Non-pigmented ciliary epithelial cell (primary cell): ENCODE measurements around the gene PLP2.
"Not testable (repeated sequence)": the region's sequence is repeated elsewhere in the genome, so short reads cannot be mapped to it uniquely, and the experiment has no call there.

ENCODE experiments used
- DNase-seq: peaks from one replicate; pipeline ENCODE4 v3.0.0-alpha.2; 2010; ENCODE audit warnings: low read depth

PLP2 gene

DNA sequence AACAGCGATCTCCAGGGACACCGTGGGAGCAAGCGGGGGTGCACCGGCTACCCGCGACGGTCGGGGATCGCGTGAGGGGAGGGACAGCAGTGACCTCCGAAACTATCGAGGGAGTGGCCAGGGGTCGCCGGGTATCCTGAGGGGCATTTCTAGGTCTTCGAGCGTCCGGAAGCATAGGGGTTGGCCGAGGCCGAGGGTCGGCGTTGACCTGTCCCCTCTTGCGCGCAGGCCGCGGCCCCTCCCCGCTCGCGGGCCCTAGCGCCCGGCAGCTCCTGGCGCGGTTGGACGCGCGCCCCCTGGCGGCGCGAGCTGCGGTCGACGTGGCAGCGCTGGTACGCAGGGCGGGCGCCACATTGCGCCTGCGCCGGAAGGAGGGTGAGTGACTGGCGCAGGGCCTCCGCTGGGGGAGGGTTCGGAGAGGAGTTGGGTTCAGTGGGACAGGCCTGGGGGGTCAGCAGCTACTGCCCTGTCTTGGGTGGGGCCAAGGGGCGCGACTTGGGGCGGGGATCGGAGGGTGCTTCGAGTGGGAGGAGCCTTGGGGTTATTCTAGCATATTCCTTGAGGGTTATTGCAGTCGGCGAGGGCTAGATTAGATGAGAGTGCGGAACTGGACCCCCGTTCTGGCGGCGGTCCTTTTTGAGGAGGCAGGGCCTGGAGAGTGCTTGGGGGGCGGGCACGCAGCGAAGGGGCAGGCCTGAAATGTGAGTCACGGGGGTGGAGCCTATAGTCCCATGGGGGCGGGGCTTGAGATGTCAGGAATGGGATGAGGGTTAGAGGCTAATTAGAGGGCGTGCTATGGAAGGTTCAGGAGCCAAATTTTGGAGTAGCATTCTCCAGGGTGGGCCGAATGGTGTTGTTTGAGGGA is 7.9 kb upstream of the PLP2 start:
- DNase-seq = no peak

DNA sequence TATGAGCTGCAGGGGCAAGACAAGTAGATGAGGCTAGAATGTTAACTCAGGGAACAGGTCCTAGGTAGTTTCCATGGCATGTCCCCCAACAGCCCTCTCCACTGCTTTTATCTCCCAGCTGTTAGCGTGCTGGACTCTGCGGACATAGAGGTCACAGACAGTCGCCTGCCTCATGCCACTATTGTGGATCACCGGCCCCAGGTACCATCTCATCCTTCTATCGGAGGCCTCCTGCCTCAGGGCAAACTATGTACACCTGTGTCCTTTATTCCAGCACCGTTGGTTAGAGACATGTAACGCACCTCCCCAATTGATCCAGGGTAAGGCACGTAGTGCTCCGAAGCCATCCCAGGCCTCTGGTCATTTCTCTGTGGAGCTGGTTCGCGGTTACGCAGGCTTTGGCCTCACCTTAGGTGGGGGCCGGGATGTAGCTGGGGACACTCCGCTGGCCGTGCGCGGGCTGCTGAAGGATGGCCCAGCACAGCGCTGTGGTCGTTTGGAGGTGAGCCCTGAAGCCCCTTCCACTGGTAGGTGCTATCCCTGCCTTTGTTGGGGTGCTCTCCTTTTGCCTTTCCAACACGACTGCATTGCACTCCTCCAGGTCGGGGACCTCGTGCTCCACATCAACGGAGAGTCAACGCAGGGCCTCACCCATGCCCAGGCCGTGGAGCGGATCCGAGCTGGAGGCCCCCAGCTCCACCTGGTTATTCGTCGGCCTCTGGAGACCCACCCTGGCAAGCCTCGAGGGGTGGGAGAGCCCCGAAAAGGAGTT is 6.9 kb upstream of the PLP2 start:
- DNase-seq = no peak

DNA sequence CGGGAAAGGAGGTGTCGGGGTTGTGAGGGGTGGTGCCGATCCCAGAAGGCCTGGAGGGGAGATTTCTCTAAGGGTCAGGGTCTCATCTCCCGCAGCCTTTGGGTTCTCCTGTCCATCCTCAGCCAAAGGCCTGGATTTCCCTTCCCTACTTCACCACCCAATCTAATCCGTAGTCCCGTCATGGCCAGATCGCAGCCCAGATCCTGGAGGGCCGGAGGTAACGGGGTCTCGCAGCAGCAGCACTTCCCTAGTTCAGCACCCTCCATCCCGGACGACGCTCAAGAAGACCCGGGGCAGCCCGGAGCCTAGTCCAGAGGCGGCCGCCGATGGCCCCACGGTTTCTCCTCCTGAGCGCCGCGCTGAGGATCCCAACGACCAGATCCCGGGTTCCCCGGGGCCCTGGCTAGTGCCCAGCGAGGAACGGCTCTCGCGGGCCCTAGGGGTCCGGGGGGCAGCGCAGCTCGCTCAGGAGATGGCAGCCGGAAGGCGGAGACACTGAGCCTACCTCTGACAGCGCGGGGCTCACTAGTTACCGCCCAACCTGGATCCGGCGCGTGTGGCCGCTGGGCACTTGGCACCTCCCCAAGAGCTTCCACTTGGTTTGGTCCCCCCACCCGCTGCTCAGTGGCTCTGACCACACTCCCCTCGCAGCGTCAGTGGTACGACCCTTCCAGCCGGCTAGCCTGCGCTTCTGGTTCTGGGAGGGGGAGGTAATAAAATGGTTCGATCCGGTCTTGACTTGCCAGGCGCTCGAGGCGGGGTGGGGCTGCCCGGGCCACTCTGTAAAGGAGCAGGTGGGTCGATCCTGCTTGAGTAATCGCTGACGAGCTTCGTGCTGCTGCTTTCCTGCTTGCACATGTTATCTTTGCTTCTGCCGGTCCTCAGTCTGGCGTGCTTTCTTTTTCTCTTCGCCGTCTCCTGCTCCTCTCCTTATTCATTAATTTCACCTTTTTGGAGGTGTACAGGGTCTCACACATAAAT is 5.5 kb upstream of the PLP2 start:
- no peak for DNase-seq

DNA sequence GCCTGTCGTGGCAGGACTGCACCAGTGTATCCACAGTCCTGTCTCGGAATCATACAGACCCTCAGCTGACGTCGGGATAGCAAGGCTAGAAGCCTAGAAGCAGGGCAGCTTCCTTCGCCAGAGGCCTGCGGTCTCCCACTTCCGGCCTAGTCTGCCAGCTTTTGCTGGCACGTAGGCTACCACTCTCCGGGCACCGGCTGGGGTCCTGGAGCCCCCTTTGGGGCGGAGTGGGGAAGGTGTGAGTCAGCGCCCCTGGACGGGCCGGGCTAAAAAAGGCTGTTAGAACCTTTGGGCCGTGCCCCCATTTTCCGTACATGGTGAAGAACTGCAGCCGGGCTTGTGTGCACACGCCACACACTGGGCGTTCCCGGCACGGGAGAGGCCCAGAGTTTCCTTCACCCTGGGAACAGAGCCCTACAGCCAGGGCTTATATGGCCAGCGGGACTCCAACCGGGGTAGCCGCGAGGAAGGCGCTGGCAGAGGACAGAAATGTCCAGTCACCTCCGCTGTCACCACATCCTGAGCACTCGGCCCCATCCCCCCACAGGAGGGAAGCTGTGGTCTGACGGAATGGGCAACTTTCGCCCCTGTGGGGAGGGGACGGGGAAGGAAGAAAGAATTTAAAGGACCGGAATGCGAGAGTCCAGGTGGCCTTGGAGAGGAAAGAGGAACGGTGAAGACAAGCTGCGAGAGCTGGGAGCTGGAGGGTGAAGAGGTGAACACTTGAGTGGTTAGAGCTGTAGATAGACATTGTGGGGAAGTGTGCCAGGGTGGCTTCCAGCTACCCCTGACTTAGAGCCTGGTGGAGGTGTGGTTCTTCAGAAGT is 4.6 kb upstream of the PLP2 start:
- no peak for DNase-seq

DNA sequence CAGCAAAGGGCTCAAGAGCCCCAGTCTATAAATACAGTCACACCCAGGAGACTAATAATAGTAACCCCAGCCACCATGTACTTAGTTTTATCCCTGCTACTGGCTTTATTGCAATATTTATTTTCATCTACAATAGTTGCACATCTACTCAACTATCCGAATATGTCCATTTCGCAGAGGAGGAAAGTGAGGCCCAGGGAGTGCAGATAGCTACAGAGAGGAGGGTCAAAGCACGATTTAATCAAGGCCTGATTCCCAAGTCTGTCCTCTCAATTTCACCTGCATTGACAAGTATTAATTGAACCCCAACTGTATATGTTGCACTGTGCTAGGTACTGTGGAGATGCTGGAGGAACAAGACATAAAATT is 4.0 kb upstream of the PLP2 start:
- DNase-seq = no peak

DNA sequence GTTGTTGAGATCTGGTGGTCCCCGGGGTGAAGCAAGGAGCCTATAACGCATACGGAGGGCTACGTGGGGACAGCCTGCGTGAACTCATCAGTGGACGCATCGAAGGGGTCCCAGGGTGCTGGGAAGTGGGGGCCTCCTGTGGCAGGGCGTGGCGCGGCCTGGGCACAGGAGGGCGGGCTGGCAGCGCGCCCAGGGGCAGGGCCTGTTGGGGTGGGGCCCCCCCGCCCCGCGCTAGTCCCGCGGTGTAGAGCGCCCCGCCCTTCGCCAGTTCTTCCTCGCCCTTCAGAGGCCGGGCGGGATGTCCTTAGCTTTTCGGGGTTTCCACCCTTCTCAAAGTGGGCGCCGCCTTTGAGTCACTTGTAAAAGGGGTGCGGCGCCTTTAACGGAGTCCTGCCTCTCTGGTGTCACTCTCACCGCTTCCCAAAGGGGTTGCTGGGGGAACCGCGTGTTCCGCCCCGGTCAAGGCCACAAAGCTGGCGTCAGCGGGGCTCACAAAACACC is 632 bp downstream of the PLP2 start:
- no peak for DNase-seq

DNA sequence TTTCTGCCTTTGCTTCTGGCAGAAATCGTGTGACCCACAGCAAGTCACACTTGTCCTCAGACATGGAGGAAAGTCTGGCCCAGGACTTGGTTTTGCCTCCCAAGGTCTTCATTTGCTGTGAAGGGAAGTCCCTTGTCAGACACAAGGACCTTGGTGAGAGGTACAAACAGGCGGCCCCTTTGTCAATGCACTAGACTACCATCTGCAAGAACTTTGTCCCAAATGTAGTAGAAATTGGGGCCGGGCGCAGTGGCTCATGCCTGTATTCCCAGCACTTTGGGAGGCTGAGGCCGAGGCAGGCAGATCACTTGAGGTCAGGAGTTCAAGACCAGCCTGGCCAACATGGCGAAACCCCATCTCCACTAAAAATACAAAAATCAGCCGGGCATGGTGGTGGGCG is 1.8 kb downstream of the PLP2 start:
- DNase-seq = not testable (repeated sequence)

DNA sequence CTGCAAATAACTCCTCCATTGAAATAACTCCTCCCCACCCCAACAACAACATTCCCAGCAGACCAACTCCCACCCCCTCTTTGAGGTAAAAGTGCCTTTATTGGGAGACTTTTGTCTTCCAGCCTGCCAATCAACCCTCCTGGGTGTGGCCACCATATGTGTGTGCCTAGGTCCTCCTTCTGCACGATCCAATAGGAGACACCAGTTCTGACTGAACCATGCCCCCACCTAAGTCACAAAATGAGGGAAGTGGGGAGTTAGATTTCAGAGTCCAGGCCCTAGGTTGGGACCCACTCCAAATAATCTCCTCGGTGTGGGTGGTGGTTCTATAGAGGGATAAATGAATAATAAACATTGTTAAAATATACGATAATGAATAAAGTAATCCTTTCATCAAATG is 3.0 kb downstream of the PLP2 start:
- DNase-seq = no peak

DNA sequence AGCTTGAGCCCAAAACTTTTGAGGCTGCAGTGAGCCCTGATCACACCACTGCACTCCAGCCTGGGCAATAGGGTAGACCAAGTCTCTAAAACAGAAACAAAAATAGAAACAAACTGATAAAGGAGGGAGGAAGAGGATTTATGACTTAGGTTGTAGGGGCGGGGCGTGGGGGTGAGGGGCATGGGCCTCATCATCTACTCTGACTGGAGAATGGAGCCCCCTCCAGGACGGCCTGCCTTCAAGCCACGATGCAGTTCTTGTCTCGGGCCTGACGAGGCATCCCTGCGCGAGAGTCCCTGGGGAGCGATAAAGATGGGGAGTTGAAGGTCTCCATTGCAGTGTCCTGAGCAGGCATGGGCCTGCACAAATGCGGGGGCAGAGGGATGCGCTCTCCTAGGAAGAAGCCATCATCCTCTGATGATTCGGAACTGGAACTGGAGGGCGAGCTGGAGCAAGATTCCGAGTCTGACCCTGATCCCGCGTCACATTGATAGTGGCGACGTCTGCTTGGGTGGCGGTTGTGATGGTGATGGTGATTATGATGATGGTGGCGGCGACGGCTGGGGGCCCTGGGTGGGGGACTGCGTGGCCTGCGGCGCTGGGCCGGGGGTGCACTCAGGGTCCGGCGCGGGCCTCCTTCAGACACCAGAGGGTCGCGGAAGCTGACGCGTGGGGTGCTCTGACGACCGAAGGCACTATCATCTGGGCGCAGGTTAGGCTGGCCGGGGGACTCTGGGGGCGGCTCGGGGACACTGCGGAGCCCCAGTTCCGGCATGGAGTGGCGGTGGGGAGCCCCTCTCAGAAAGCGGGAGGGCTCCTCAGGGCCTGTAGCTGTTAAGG is 4.0 kb downstream of the PLP2 start:
- DNase-seq = no peak

DNA sequence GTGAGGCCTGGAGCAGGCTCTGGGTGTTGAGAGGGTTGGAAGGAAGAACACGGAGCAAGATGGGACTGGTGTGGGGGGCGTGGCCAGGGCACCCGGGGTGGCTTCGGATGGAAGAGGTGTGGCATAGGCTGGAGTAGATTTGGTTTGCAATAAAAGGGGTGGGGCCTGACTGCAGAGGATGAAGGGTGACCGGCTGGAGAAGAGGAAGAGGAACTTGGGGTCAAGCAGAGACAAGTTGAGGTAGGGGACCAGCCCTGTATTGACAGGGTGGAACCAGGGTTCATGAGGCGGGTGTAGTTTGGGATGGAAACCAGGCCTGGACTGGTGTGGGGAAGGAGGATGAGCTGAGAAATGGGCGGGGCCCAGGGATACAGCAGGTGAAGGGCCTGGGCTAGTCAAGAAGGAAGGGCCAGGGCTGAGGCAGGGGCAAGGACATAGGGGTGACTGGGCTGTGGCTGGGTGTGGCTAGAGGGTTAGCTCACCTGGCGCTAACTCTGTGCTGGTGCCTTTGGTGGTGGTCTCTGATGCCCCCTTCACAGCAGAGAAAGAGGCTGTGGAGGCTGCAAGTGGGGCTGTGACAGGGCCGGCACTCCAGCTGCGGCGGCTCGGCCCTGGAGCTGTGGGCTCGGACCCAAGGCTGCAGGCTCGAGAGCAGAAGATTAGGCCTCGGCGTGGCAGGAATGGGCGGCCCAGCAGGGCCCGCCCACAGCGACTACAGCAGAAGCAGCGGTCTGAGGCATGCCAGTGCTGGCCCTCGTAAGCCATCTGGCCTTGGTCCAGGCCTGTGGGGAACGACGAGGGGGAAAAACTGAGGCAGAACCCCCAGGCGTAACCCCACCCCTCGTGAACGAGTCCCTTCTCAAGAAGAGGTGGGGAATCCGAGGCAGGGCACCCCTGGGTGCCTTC is 5.0 kb downstream of the PLP2 start:
- no peak for DNase-seq

DNA sequence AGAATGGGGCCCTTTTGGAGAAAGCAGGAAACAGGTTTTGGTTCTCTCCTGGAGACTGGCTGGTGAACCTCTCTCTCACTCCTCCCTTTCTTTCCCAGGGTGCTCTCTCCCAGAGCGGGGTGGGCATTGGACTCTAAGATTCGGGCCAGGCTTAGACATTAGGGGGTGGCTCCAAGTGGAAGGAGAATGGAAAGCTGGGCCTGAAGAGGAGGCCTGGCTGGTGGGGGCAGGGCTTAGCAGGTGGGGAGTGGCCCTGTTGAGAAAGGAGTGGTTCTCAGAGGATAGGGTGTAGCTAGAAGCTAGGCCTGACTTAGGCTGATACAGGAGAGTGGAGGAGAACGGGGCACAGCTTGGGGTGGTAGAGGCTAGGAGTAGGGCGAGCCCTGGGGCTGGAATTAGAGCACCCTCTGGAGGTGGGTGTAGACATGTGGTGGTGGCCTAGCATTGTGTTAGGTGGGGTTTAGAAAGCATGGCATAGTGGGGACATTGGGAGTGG is 5.7 kb downstream of the PLP2 start:
- DNase-seq = no peak

DNA sequence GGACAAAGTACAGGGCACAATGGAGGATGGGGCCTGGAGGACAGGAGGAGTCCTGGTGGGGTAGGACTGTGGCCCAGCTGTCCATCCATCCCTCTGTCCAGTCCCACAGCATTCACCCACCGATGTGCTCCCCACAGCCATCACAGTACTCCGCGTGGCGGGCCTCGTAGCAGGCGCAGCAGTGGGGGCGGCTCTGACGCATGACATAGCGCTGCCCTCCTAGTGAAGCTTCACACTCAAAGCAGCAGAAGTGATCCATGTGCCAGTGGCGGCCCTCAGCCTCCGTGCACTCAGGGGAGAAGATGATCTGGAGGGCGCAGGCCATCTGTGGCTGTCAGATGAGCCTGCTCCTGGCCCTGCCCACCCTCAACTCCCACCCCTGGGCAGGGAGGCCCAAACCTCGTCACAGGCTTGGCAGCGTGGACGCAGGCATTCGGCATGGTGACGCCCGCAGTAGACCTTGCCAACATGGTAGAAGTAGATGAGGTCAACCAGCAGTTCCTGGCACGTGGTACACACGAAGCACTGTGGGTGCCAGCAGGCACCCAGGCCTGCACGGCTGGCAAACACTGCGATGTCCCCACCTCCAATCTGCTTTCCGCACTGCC is 6.3 kb downstream of the PLP2 start:
- DNase-seq = no peak

DNA sequence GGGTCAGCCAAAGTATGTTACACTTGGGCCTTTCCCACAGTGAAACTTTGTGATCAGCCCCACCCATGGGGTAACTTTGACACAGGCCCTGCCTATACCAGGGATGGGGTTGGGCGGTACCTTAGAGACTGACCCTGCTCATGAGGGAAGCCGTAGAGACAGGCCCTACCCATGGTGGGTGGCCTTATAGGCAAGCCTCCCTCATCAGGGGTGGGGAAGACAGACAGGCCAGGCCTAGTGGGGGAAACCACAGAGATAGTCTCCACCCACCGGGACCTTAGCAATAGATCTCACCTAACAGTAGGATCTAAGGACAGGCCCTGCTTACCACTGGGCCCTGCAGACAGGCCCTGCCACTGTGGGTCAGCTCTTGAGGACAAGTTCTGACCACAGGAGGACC is 6.8 kb downstream of the PLP2 start:
- DNase-seq = no peak

DNA sequence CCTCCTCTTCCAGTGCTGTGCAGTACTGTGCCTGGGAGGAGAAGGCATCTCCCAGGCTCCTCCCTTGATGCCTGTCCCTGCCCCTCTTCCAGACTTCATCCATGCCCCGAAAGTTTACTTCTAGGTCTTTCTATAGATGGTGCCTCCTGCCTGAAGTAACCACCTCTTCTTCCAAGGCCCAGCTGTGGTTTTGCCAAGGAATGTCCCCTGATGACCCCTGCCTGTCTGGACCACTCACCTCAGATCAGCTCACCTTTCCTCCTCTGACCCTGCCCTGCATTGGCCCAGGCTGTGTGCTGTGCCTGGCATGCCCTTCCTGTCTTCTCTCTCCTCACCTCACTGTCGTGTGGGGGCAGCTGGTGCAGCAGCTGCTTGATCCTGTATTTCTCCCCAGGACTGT is 7.7 kb downstream of the PLP2 start:
- DNase-seq = no peak

DNA sequence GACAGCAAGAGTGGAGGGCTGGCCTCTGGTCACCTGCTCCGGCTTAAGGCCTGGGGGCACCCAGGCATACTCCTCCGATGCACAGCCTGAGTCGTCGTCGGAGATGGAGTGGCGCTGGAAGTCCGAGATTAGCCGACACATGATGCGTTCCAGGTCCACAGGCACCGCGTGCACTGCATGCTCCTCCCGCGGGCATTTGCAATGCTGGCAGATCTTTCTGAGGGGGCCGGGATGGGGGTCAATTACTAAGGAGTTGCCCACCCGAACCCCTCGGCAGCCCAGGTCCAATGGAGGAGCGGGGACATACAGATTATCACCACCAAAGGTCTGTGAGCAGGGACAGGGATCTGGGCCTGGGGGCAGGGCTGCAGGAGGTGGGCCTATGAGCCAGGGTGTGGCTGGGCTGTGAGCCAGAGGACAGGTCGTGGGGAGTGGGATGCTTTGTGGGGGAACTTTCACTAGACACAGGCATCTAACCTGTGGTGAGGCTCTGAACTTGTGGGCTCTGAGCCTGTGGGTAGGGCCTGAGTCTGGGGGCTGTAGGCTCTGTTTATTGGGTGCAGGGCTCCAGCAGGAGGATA is 12.1 kb downstream of the PLP2 start:
- no peak for DNase-seq

DNA sequence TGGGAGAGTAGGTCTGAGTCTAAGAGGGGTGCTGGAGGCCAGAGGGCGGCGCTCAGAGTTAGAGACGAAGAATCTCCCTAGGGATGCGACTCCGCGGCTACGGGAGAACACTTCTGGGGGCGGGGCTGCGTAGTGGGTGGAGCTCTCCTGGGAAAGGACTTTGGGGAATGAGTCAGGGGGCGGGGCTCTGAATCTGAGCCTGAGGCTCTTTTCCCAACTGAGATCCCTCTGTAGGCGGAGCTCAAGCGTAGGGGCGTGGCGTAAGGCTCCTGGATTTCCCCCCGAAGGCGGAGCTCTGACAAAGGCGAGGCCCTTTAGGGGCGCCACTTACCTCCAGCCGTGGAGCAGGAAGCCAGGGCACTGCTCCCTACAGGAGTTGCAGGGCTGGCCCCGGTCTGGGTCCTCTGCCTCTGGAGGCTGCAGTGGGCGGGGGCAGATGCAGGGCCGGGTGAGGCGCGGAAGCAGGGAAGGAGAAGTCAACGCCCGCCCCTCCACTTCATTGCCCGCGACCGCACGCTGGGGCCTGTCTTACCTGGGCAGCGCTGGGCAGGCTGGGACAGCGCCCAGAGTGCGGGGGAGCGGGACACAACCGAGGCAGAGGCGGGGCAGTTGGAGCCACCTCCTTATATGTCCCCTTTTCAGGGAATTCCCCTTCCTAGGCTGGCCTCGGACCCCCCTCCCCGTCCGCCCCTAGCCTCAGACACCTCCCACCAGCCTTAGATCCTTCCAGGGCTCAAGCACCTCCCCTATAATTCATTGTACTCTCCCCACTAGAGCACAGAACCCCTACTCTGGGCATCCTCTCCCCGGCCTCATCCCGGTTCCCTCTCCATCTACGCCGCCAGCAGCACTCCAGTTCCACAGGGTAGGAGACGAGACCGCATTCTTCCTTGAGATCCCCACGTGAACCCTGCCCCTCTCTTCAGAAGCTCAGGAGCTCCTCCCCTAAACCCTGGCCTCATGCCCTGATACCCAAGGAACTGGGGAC is 12.9 kb downstream of the PLP2 start:
- DNase-seq = no peak
